WTC11 (cell line): ENCODE measurements around the gene NEFH. TPM values are rescaled to one million over a fixed set of nuclear protein-coding genes. Genes with fewer than 3 reads are reported as not detected.

Experiments used
- ATAC-seq: fragments of 200-7000 bp; cut with Tn5 transposase; 2 replicates; pipeline ENCODE4 v1.10.0; 2021; ENCODE audit warnings: mild to moderate bottlenecking, moderate library complexity
- CTCF ChIA-PET: fragments of 300-600 bp; sonication (Branson Sonifier 250); formaldehyde crosslinking; loops from one replicate; lab custom pipeline; 2021; ENCODE audit warnings: antibody characterized with exemption; lab: Charles Lee
- POLR2A ChIA-PET: fragments of 350-600 bp; sonication (Branson Sonifier 250); formaldehyde crosslinking; loops from one replicate; lab custom pipeline; 2021; ENCODE audit warnings: antibody characterized with exemption; lab: Charles Lee
- DNase-seq: peaks from one replicate; pipeline ENCODE4 v3.0.0; 2021; ENCODE audit warnings: low spot score
- H3K27ac Mint-ChIP-seq: 2 replicates; pipeline ENCODE4 v1.8.0; 2021; ENCODE audit warnings: mixed read lengths
- H3K27me3 Mint-ChIP-seq: 2 replicates; pipeline ENCODE4 v1.8.0; 2021; ENCODE audit warnings: low read depth, mild to moderate bottlenecking, moderate library complexity, mixed read lengths
- H3K36me3 Mint-ChIP-seq: 2 replicates; pipeline ENCODE4 v1.8.0; 2021; ENCODE audit warnings: mixed read lengths
- H3K4me1 Mint-ChIP-seq: 2 replicates; pipeline ENCODE4 v1.8.0; 2022; ENCODE audit warnings: mixed read lengths
- H3K4me3 Mint-ChIP-seq: 2 replicates; pipeline ENCODE4 v1.8.0; 2021; ENCODE audit warnings: mild to moderate bottlenecking, moderate library complexity, mixed read lengths
- H3K9me3 Mint-ChIP-seq: 2 replicates; pipeline ENCODE4 v1.8.0; 2021; ENCODE audit warnings: mixed read lengths
- AR ChIP-seq: fragments of 250-450 bp; sonication (Bioruptor Pico); IDR thresholded peaks from 2 replicates; pipeline ENCODE4 v1.9.0; 2021; ENCODE audit warnings: mild to moderate bottlenecking
- CBFB ChIP-seq: sonication (generic); formaldehyde crosslinking; IDR thresholded peaks from 2 replicates; pipeline ENCODE4 v1.8.1; 2022; ENCODE audit warnings: mild to moderate bottlenecking, low read depth, missing genetic modification reagents
- CTCF ChIP-seq: fragments of 200-600 bp; IDR thresholded peaks from 2 replicates; pipeline ENCODE4 v1.8.0; 2022; ENCODE audit warnings: antibody characterized with exemption
- ETV6 ChIP-seq: sonication (generic); formaldehyde crosslinking; IDR thresholded peaks from 2 replicates; pipeline ENCODE4 v1.8.1; 2022; ENCODE audit warnings: mild to moderate bottlenecking, missing genetic modification reagents
- FOXJ3 ChIP-seq: sonication (generic); formaldehyde crosslinking; IDR thresholded peaks from 2 replicates; pipeline ENCODE4 v1.9.0; 2021; ENCODE audit warnings: missing genetic modification reagents, mild to moderate bottlenecking, borderline replicate concordance
- MLX ChIP-seq: sonication (generic); formaldehyde crosslinking; IDR thresholded peaks from 2 replicates; pipeline ENCODE4 v1.8.1; 2023; ENCODE audit warnings: mild to moderate bottlenecking, missing genetic modification reagents, moderate library complexity
- MYBL2 ChIP-seq: sonication (generic); formaldehyde crosslinking; IDR thresholded peaks from 2 replicates; pipeline ENCODE4 v1.8.1; 2023; ENCODE audit warnings: mild to moderate bottlenecking, moderate library complexity, missing genetic modification reagents
- NFYB ChIP-seq: sonication (generic); formaldehyde crosslinking; conservative IDR thresholded peaks from 2 replicates; pipeline ENCODE4 v1.8.0; 2022; ENCODE audit warnings: low read depth, missing genetic modification reagents
- RELA ChIP-seq: sonication (generic); formaldehyde crosslinking; IDR thresholded peaks from 2 replicates; pipeline ENCODE4 v1.8.1; 2022; ENCODE audit warnings: missing genetic modification reagents, mild to moderate bottlenecking, borderline replicate concordance
- SMAD3 ChIP-seq: sonication (generic); formaldehyde crosslinking; IDR thresholded peaks from 2 replicates; pipeline ENCODE4 v1.8.0; 2022; ENCODE audit warnings: missing genetic modification reagents, mild to moderate bottlenecking, borderline replicate concordance
- SMAD4 ChIP-seq: sonication (generic); formaldehyde crosslinking; IDR thresholded peaks from 2 replicates; pipeline ENCODE4 v1.8.0; 2022; ENCODE audit warnings: mild to moderate bottlenecking, missing genetic modification reagents
- STAT6 ChIP-seq: sonication (generic); formaldehyde crosslinking; conservative IDR thresholded peaks from 2 replicates; pipeline ENCODE4 v1.8.1; 2023; ENCODE audit warnings: mild to moderate bottlenecking, low read depth, missing genetic modification reagents, moderate library complexity
- TEAD1 ChIP-seq: sonication (generic); formaldehyde crosslinking; IDR thresholded peaks from 2 replicates; pipeline ENCODE4 v1.8.0; 2022; ENCODE audit warnings: mild to moderate bottlenecking, missing genetic modification reagents
- ZNF281 ChIP-seq: sonication (generic); formaldehyde crosslinking; IDR thresholded peaks from 2 replicates; pipeline ENCODE4 v1.8.0; 2023; ENCODE audit warnings: mild to moderate bottlenecking, missing genetic modification reagents
- ZNF423 ChIP-seq: fragments of 250-450 bp; sonication (Bioruptor Pico); IDR thresholded peaks from 2 replicates; pipeline ENCODE4 v2.1.2; 2022; ENCODE audit warnings: mild to moderate bottlenecking, moderate library complexity
- ZNF425 ChIP-seq: fragments of 250-450 bp; sonication (Bioruptor Pico); conservative IDR thresholded peaks from 2 replicates; pipeline ENCODE4 v1.9.0; 2021; ENCODE audit warnings: mild to moderate bottlenecking
- total RNA-seq: library from RNA; stranded (reverse); gene quantifications from 3 replicates; pipeline ENCODE4 v1.2.3, GENCODE V29; 2021

Gene NEFH
- total RNA-seq, 1 experiment from 2014 or later, result 2.6 TPM

- ChIA-PET CTCF (no interaction called here), POLR2A (no interaction called here)
- ATAC-seq (no peak), DNase-seq (no peak)
- TF ChIP-seq NFYB (CRISPR knock-in tag), result no peak
- TF ChIP-seq TEAD1 (CRISPR knock-in tag), result no peak
- TF ChIP-seq ETV6 (CRISPR knock-in tag), result no peak
- no peak for TF ChIP-seq SMAD3 (CRISPR knock-in tag)
- TF ChIP-seq ZNF281 (CRISPR knock-in tag), result no peak
- TF ChIP-seq RELA, result no peak
- no peak for TF ChIP-seq MLX
- TF ChIP-seq STAT6, result no peak
- no peak for TF ChIP-seq CTCF
- no peak for TF ChIP-seq ZNF423
- no peak for TF ChIP-seq SMAD4 (CRISPR knock-in tag)
- TF ChIP-seq CBFB, result no peak
- TF ChIP-seq ZNF425 (CRISPR knock-in tag), result no peak
- TF ChIP-seq AR (CRISPR knock-in tag), result no peak
- TF ChIP-seq FOXJ3, result no peak
- no peak for TF ChIP-seq MYBL2 (CRISPR knock-in tag)
- Mint-ChIP-seq H3K4me1 (peaks cover 18% of the 10 kb centered on the region), H3K36me3 (no peaks in the 10 kb centered on the region), H3K27me3 (no peaks in the 10 kb centered on the region), H3K27ac (no peak overlapping the region), H3K9me3 (no peaks in the 10 kb centered on the region), H3K4me3 (no peak overlapping the region)
Observed at GRCh38 chr22:29434288-29434687, 45.7 kb upstream of the NEFH start.
